ENCODE results near the gene ARHGDIG.

GRCh38 chr16:306911-307370, 26.6 kb downstream of the ARHGDIG start:
- TF ChIP-seq ZNF274 (IDR thresholded peaks at IDR 0.05; ENCODE audit: low read depth, low read length), result no peak
- TF ChIP-seq YY1 (IDR thresholded peaks at IDR 0.05; ENCODE audit: insufficient read depth, insufficient read length), result no peak
- no peak for TF ChIP-seq SUZ12 (IDR thresholded peaks at IDR 0.05; ENCODE audit: extremely low read depth, insufficient read depth, insufficient read length)
